GM19438 (cell line): ENCODE measurements around the gene CYS1.
"Not testable (repeated sequence)": the region's sequence is repeated elsewhere in the genome, so short reads cannot be mapped to it uniquely, and the experiment has no call there.

ENCODE experiments used
- ATAC-seq: cut with Tn5 transposase; IDR thresholded peaks from one replicate; pipeline ENCODE4 v1.9.1; 2021; ENCODE audit warnings: low read depth; ENCODE audit not compliant: unreplicated experiment

CYS1 gene

GRCh38 chr2:10079870-10080535 is at the start of gene CYS1:
TSS of gene CYS1 (minus strand) at chr2:10080411. CDS start at chr2:10080223, 188 bp downstream.
- ATAC-seq = peak; percentile 19

GRCh38 chr2:10129490-10129889 is 49.3 kb upstream of the CYS1 start:
- no peak for ATAC-seq

- no peak for ATAC-seq
These were observed 48.2 kb upstream of the CYS1 start for GRCh38 chr2:10128420-10128819.

GRCh38 chr2:10126632-10127026 is 46.4 kb upstream of the CYS1 start:
- ATAC-seq = no peak

GRCh38 chr2:10125842-10126631 is 45.8 kb upstream of the CYS1 start:
- no peak for ATAC-seq

- ATAC-seq = no peak
These were observed 44.4 kb upstream of the CYS1 start for GRCh38 chr2:10124538-10125045.

- ATAC-seq = no peak
These were observed 43.1 kb upstream of the CYS1 start for GRCh38 chr2:10123281-10123680.

GRCh38 chr2:10122500-10123280 is 42.5 kb upstream of the CYS1 start, which contains the start of gene RRM2:
TSS of gene RRM2 (plus strand) at chr2:10122739. CDS start at chr2:10122799, 60 bp downstream.
- ATAC-seq = peak; percentile 61

GRCh38 chr2:10120877-10121574 is 40.8 kb upstream of the CYS1 start:
- ATAC-seq = no peak

GRCh38 chr2:10120158-10120876 is 40.1 kb upstream of the CYS1 start:
- peak; percentile 53 for ATAC-seq

GRCh38 chr2:10119601-10120157 is 39.5 kb upstream of the CYS1 start:
- ATAC-seq = no peak

GRCh38 chr2:10119027-10119325 is 38.8 kb upstream of the CYS1 start:
- no peak for ATAC-seq

GRCh38 chr2:10109311-10109710 is 29.1 kb upstream of the CYS1 start:
- no peak for ATAC-seq

GRCh38 chr2:10104906-10105305 is 24.7 kb upstream of the CYS1 start:
- not testable (repeated sequence) for ATAC-seq

- no peak for ATAC-seq
These were observed 23.0 kb upstream of the CYS1 start for GRCh38 chr2:10103179-10103578.

GRCh38 chr2:10101491-10101890 is 21.3 kb upstream of the CYS1 start:
- ATAC-seq = no peak

- ATAC-seq = peak; percentile 74
These were observed 17.3 kb upstream of the CYS1 start for GRCh38 chr2:10097352-10098148.

- no peak for ATAC-seq
These were observed 16.4 kb upstream of the CYS1 start for GRCh38 chr2:10096641-10097040.

GRCh38 chr2:10095175-10095574 is 15.0 kb upstream of the CYS1 start:
- ATAC-seq = no peak
